ENCODE data around the gene METTL18. TPM values are rescaled to one million over a fixed set of nuclear protein-coding genes. Genes with fewer than 3 reads are reported as not detected.

The METTL18 gene
- total RNA-seq, 3 donors from 2014 or later, result 4.4 to 8.2 (median 6.5) TPM

- ATAC-seq (no peak), DNase-seq (no peak)
- no peak overlapping the region for H3K4me3 ChIP-seq
- no peaks in the 10 kb centered on the region for H3K36me3 ChIP-seq (ENCODE audit: low read depth)
- intact Hi-C loops (cut with DNase I, micrococcal nuclease), result no loop called here
- TF ChIP-seq, protein P1, sequence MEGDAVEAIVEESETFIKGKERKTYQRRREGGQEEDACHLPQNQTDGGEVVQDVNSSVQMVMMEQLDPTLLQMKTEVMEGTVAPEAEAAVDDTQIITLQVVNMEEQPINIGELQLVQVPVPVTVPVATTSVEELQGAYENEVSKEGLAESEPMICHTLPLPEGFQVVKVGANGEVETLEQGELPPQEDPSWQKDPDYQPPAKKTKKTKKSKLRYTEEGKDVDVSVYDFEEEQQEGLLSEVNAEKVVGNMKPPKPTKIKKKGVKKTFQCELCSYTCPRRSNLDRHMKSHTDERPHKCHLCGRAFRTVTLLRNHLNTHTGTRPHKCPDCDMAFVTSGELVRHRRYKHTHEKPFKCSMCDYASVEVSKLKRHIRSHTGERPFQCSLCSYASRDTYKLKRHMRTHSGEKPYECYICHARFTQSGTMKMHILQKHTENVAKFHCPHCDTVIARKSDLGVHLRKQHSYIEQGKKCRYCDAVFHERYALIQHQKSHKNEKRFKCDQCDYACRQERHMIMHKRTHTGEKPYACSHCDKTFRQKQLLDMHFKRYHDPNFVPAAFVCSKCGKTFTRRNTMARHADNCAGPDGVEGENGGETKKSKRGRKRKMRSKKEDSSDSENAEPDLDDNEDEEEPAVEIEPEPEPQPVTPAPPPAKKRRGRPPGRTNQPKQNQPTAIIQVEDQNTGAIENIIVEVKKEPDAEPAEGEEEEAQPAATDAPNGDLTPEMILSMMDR (IDR thresholded peaks at IDR 0.05), result no peak
- H3K4me1 ChIP-seq (ENCODE audit: low read depth), result no peaks in the 10 kb centered on the region
- no peaks in the 10 kb centered on the region for H3K9me3 ChIP-seq
Observed at GRCh38 chr1:169750041-169750440, 44.7 kb downstream of the METTL18 start.

DNA sequence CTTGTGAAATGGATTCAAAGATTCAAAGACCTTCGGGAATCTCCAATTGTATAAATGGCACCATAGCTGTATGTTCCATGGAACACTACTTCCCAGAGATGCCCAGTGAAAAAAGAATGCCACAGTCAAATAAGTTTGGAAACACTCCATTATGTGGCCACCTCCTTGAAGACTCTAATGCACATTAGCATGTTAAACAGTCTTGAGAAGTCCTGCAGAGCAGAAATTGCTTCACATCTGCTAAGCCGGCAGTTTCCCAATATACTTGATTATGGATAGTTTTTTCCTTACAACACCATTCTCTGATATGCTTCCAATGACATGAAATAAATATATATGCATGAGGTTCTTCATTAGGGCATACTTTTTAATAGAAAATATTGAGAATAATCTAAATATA, 48.2 kb downstream of the METTL18 start:
- Histone ChIP-seq H3K4me3 (no peak overlapping the region), H3K9me3 (no peaks in the 10 kb centered on the region), H3K36me3 (ENCODE audit: low read depth) (no peaks in the 10 kb centered on the region), H3K4me1 (ENCODE audit: low read depth) (no peaks in the 10 kb centered on the region)
- ATAC-seq (no peak), DNase-seq (no peak)
- intact Hi-C loops (cut with DNase I, micrococcal nuclease), result no loop called here
- TF ChIP-seq, protein P1 (IDR thresholded peaks at IDR 0.05), result no peak

- DNase-seq (no peak), ATAC-seq (no peak)
- Histone ChIP-seq H3K4me1 (ENCODE audit: low read depth) (no peaks in the 10 kb centered on the region), H3K4me3 (no peak overlapping the region), H3K9me3 (no peaks in the 10 kb centered on the region), H3K36me3 (ENCODE audit: low read depth) (no peaks in the 10 kb centered on the region)
- intact Hi-C loops (cut with DNase I, micrococcal nuclease), result no loop called here
- TF ChIP-seq, protein P1 (IDR thresholded peaks at IDR 0.05), result no peak
Observed at GRCh38 chr1:169745015-169745861, 49.5 kb downstream of the METTL18 start.

Other genes with a start within 250 kb of the METTL18 start
- 1 to 10 TPM in 1 of 3 donors, under 1 TPM in 2; 0.44 to 2.5 (median 0.69) TPM for gene F5, start 208.4 kb downstream of the METTL18 start, total RNA-seq
- 1 to 10 TPM; 1.9 to 4.2 (median 2.4) TPM for gene SELP, start 164.8 kb downstream of the METTL18 start, total RNA-seq
- 1 to 10 TPM in 1 of 3 donors, under 1 TPM in 2; 0.78 to 2.5 (median 0.92) TPM for gene SELL, start 83.3 kb downstream of the METTL18 start, total RNA-seq
- under 1 TPM; 0.35 to 0.67 (median 0.63) TPM for gene SELE, start 60.8 kb downstream of the METTL18 start, total RNA-seq
- gene SCYL3, start 99.0 kb upstream of the METTL18 start, total RNA-seq, result 10 to 100 TPM; 13.4 to 20.4 (median 14.9) TPM

Data from mucosa of descending colon (tissue), 3 donors.